T-cell (primary cell): Measurements from ENCODE around the gene PPP1R9A. TPM values are rescaled to one million over a fixed set of nuclear protein-coding genes. Genes with fewer than 3 reads are reported as not detected.

Experiments used
- ATAC-seq, 4 experiments: fragments of 200-7000 bp in 3 of 4; fragments of 150-1000 bp in 1 of 4; cut with Tn5 transposase; replicated peaks in 1 of 4; 1 replicate in 3 of 4; 2 replicates in 1 of 4; pipeline ENCODE4 v1.10.0; 2021; ENCODE audit warnings: moderate library complexity in 3 of 4, mild to moderate bottlenecking in 2 of 4, moderate number of reproducible peaks in 1 of 4
- CTCF ChIA-PET, 2 donors: fragments of 300-600 bp; sonication (Branson Sonifier 250); formaldehyde crosslinking; loops; one replicate each; lab custom pipeline; 2022; ENCODE audit warnings: antibody characterized with exemption in 2 of 2; lab: Charles Lee
- POLR2A ChIA-PET, 2 donors: fragments of 300-600 bp; sonication (Branson Sonifier 250); formaldehyde crosslinking; loops; one replicate each; lab custom pipeline; 2022; ENCODE audit warnings: antibody characterized with exemption in 2 of 2; lab: Charles Lee
- DNase-seq, 35 experiments: peaks; one replicate each; pipeline versions ENCODE4 v3.0.0 to v3.0.0-alpha.2; 2013 to 2023
- H3K27ac ChIP-seq: one replicate; pipeline ENCODE4 v1.5.1; 2013; ENCODE audit warnings: low read length
- H3K27me3 ChIP-seq, 2 experiments: replicated peaks in 1 of 2; 1 replicate in 1 of 2; 2 replicates in 1 of 2; pipeline versions ENCODE4 v1.6.1 to v1.7.0; 2013; ENCODE audit warnings: low read length in 1 of 2, mixed read lengths in 1 of 2; ENCODE audit not compliant: control insufficient read depth in 2 of 2, insufficient read depth in 2 of 2; ENCODE audit errors: extremely low read depth in 1 of 2
- H3K36me3 ChIP-seq, 2 donors: 1 replicate in 1 of 2; 2 replicates in 1 of 2; pipeline versions ENCODE4 v1.6.1 to v1.7.0; 2013; ENCODE audit warnings: low read length in 1 of 2; ENCODE audit not compliant: control insufficient read depth in 2 of 2, insufficient read depth in 1 of 2; ENCODE audit errors: extremely low read depth in 1 of 2
- H3K4me1 ChIP-seq, 2 experiments: 1 replicate in 1 of 2; 2 replicates in 1 of 2; pipeline versions ENCODE4 v1.6.1 to v1.7.0; 2013; ENCODE audit warnings: low read length in 2 of 2, mixed read lengths in 1 of 2; ENCODE audit not compliant: insufficient read depth in 2 of 2, control insufficient read depth in 1 of 2; ENCODE audit errors: extremely low read depth in 1 of 2
- H3K4me3 ChIP-seq, 2 donors: 1 replicate in 1 of 2; 2 replicates in 1 of 2; pipeline versions ENCODE4 v1.5.1 to v1.7.0; 2013; ENCODE audit warnings: mild to moderate bottlenecking in 2 of 2, low read length in 1 of 2, moderate library complexity in 1 of 2; ENCODE audit not compliant: control insufficient read depth in 1 of 2; ENCODE audit errors: extremely low read depth in 1 of 2
- H3K9me3 ChIP-seq: 2 replicates; pipeline ENCODE4 v1.7.0; 2013
- H3K27ac Mint-ChIP-seq, 2 donors: one replicate each; pipeline ENCODE4 v1.8.0; 2020 to 2021; ENCODE audit warnings: mild to moderate bottlenecking in 2 of 2, mixed read lengths in 2 of 2
- H3K27me3 Mint-ChIP-seq, 2 donors: one replicate each; pipeline ENCODE4 v1.8.0; 2021 to 2022; ENCODE audit warnings: mixed read lengths in 2 of 2
- H3K36me3 Mint-ChIP-seq: one replicate; pipeline ENCODE4 v1.8.0; 2021; ENCODE audit warnings: mixed read lengths
- H3K4me1 Mint-ChIP-seq, 3 donors: one replicate each; pipeline ENCODE4 v1.8.0; 2020 to 2022; ENCODE audit warnings: mixed read lengths in 3 of 3, mild to moderate bottlenecking in 1 of 3
- H3K4me3 Mint-ChIP-seq, 3 donors: one replicate each; pipeline ENCODE4 v1.8.0; 2020 to 2022; ENCODE audit warnings: mild to moderate bottlenecking in 3 of 3, mixed read lengths in 3 of 3, moderate library complexity in 3 of 3
- H3K9me3 Mint-ChIP-seq, 3 donors: one replicate each; pipeline ENCODE4 v1.8.0; 2020 to 2022; ENCODE audit warnings: mixed read lengths in 3 of 3
- WGBS: methylation state at CpG from one replicate; pipeline ENCODE4 v1.1.5; 2013; ENCODE audit warnings: missing lambda C conversion rate; ENCODE audit not compliant: insufficient coverage; 5-methylcytosine and 5-hydroxymethylcytosine counted together
- total RNA-seq, 35 experiments: library from RNA in 6 of 35; stranded (reverse) in 6 of 35; fragments of 120-200 nt in 1 of 35; gene quantifications; one replicate each; pipeline versions ENCODE4 v1.2.1 to v1.2.4 and lab custom pipeline; 2013 to 2026

The PPP1R9A gene
- total RNA-seq, 5 donors from 2014 or later (not counting 1 experiment from before 2014, with no cell fraction given): 0.10 to 0.23 (median 0.13) TPM; not detected in 2

GRCh38 chr7:95199779-95200558 is 292.6 kb downstream of the PPP1R9A start:
- Mint-ChIP-seq H3K36me3 (no peaks in the 10 kb centered on the region), H3K4me3 (no peak overlapping the region), H3K27me3 (peaks cover 0 to 5% of the 10 kb centered on the region in 2 donors), H3K9me3 (no peaks in the 10 kb centered on the region), H3K4me1 (no peaks in the 10 kb centered on the region), H3K27ac (no peak overlapping the region)
- ATAC-seq (no peak), DNase-seq (peak in 1 of 35 experiments; percentile 1)
- ChIA-PET POLR2A (no interaction called here), CTCF (no interaction called here)
- Histone ChIP-seq H3K27ac (no peak overlapping the region), H3K4me1 (no peaks in the 10 kb centered on the region), H3K4me3 (no peak overlapping the region), H3K27me3 (no peaks in the 10 kb centered on the region), H3K9me3 (no peaks in the 10 kb centered on the region), H3K36me3 (no peaks in the 10 kb centered on the region)
- WGBS: 71% methylated on average over 2 of the region's 3 CpGs

- H3K27me3 Mint-ChIP-seq: peaks cover 0 to 8% of the 10 kb centered on the region in 2 donors
- CTCF ChIA-PET: no interaction called here
- H3K4me3 ChIP-seq: no peak overlapping the region
- no peaks in the 10 kb centered on the region for H3K9me3 Mint-ChIP-seq
- no peaks in the 10 kb centered on the region for H3K27me3 ChIP-seq
- no peak overlapping the region for H3K27ac ChIP-seq
- H3K27ac Mint-ChIP-seq: no peak overlapping the region
- no peak for ATAC-seq
- no peaks in the 10 kb centered on the region for H3K4me1 Mint-ChIP-seq
- no peak overlapping the region for H3K4me3 Mint-ChIP-seq
- H3K36me3 ChIP-seq: no peaks in the 10 kb centered on the region
- no peaks in the 10 kb centered on the region for H3K9me3 ChIP-seq
- no CpG with 5 or more reads among the region's 1 CpG for WGBS
- no peak for DNase-seq
- H3K36me3 Mint-ChIP-seq: no peaks in the 10 kb centered on the region
- no peaks in the 10 kb centered on the region for H3K4me1 ChIP-seq
- POLR2A ChIA-PET: no interaction called here
Observed at GRCh38 chr7:95200741-95201140, 293.3 kb downstream of the PPP1R9A start.

- Histone ChIP-seq H3K27me3 (no peaks in the 10 kb centered on the region), H3K4me3 (no peak overlapping the region), H3K4me1 (no peaks in the 10 kb centered on the region), H3K9me3 (no peaks in the 10 kb centered on the region), H3K27ac (no peak overlapping the region), H3K36me3 (no peaks in the 10 kb centered on the region)
- ChIA-PET POLR2A (no interaction called here), CTCF (no interaction called here)
- Mint-ChIP-seq H3K36me3 (no peaks in the 10 kb centered on the region), H3K4me1 (no peaks in the 10 kb centered on the region), H3K27me3 (peaks cover 0 to 11% of the 10 kb centered on the region in 2 donors), H3K27ac (no peak overlapping the region), H3K9me3 (no peaks in the 10 kb centered on the region), H3K4me3 (no peak overlapping the region)
- no peak for DNase-seq
- no peak for ATAC-seq
Observed at GRCh38 chr7:95201727-95202126, 294.3 kb downstream of the PPP1R9A start.

- Histone ChIP-seq H3K4me3 (no peak overlapping the region), H3K27ac (no peak overlapping the region), H3K27me3 (no peaks in the 10 kb centered on the region), H3K9me3 (no peaks in the 10 kb centered on the region), H3K4me1 (no peaks in the 10 kb centered on the region), H3K36me3 (no peaks in the 10 kb centered on the region)
- WGBS: 79% methylated on average over 4 of the region's 6 CpGs
- Mint-ChIP-seq H3K27ac (no peak overlapping the region), H3K4me3 (no peak overlapping the region), H3K9me3 (no peaks in the 10 kb centered on the region), H3K4me1 (no peaks in the 10 kb centered on the region), H3K27me3 (peaks cover 0 to 11% of the 10 kb centered on the region in 2 donors), H3K36me3 (no peaks in the 10 kb centered on the region)
- no peak for DNase-seq
- ChIA-PET CTCF (no interaction called here), POLR2A (no interaction called here)
- ATAC-seq: no peak
Observed at GRCh38 chr7:95204618-95205017, 297.2 kb downstream of the PPP1R9A start.

GRCh38 chr7:95205665-95206225 is 298.4 kb downstream of the PPP1R9A start:
- Histone ChIP-seq H3K9me3 (no peaks in the 10 kb centered on the region), H3K4me3 (no peak overlapping the region), H3K4me1 (no peaks in the 10 kb centered on the region), H3K27ac (no peak overlapping the region), H3K27me3 (no peaks in the 10 kb centered on the region), H3K36me3 (no peaks in the 10 kb centered on the region)
- Mint-ChIP-seq H3K4me3 (no peak overlapping the region), H3K9me3 (no peaks in the 10 kb centered on the region), H3K27ac (no peak overlapping the region), H3K36me3 (no peaks in the 10 kb centered on the region), H3K4me1 (no peaks in the 10 kb centered on the region), H3K27me3 (peaks cover 0 to 11% of the 10 kb centered on the region in 2 donors)
- 50% methylated on average over 1 of the region's 1 CpG for WGBS
- DNase-seq: no peak
- ATAC-seq: no peak
- POLR2A ChIA-PET: no interaction called here
- CTCF ChIA-PET: no interaction called here

- no peaks in the 10 kb centered on the region for H3K4me1 ChIP-seq
- no peaks in the 10 kb centered on the region for H3K4me1 Mint-ChIP-seq
- H3K27me3 ChIP-seq: no peaks in the 10 kb centered on the region
- no peak overlapping the region for H3K27ac Mint-ChIP-seq
- ChIA-PET POLR2A (no interaction called here), CTCF (no interaction called here)
- ATAC-seq (no peak), DNase-seq (no peak)
- H3K27me3 Mint-ChIP-seq: peaks cover 0 to 11% of the 10 kb centered on the region in 2 donors
- H3K27ac ChIP-seq: no peak overlapping the region
- H3K9me3 Mint-ChIP-seq: peaks cover 0 to 2% (median 0%) of the 10 kb centered on the region in 3 donors
- WGBS: no CpG with 5 or more reads among the region's 2 CpGs
- H3K9me3 ChIP-seq: no peaks in the 10 kb centered on the region
- H3K36me3 Mint-ChIP-seq: no peaks in the 10 kb centered on the region
- no peak overlapping the region for H3K4me3 ChIP-seq
- no peaks in the 10 kb centered on the region for H3K36me3 ChIP-seq
- H3K4me3 Mint-ChIP-seq: no peak overlapping the region
Observed at GRCh38 chr7:95209276-95209675, 301.9 kb downstream of the PPP1R9A start.
